ENCODE data around the gene PALLD.
"Not testable (repeated sequence)": the region's sequence is repeated elsewhere in the genome, so short reads cannot be mapped to it uniquely, and the experiment has no call there.

DNA sequence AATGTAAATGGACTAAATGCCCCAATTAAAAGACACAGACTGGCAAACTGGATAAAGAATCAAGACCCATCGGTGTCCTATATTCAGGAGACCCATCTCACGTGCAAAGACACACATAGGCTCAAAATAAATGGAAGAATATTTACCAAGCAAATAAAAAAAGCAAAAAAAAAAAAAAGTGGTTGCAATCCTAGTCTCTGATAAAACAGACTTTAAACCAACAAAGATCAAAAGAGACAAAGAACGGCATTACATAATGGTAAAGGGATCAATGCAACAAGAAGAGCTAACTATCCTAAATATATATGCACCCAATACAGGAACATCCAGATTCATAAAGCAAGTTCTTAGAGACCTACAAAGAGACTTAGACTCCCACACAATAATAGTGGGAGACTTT is 440.6 kb downstream of the PALLD start:
- not testable (repeated sequence) for TF ChIP-seq POLR2A (IDR thresholded peaks at IDR 0.05)
- TF ChIP-seq, protein P1, sequence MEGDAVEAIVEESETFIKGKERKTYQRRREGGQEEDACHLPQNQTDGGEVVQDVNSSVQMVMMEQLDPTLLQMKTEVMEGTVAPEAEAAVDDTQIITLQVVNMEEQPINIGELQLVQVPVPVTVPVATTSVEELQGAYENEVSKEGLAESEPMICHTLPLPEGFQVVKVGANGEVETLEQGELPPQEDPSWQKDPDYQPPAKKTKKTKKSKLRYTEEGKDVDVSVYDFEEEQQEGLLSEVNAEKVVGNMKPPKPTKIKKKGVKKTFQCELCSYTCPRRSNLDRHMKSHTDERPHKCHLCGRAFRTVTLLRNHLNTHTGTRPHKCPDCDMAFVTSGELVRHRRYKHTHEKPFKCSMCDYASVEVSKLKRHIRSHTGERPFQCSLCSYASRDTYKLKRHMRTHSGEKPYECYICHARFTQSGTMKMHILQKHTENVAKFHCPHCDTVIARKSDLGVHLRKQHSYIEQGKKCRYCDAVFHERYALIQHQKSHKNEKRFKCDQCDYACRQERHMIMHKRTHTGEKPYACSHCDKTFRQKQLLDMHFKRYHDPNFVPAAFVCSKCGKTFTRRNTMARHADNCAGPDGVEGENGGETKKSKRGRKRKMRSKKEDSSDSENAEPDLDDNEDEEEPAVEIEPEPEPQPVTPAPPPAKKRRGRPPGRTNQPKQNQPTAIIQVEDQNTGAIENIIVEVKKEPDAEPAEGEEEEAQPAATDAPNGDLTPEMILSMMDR (IDR thresholded peaks at IDR 0.05): not testable (repeated sequence)
